HG03175 (cell line): ENCODE results near the gene CDK5RAP3.
"Not testable (repeated sequence)": the region's sequence is repeated elsewhere in the genome, so short reads cannot be mapped to it uniquely, and the experiment has no call there.

Experiments
- ATAC-seq: cut with Tn5 transposase; IDR thresholded peaks from one replicate; pipeline ENCODE4 v1.9.1; 2021; ENCODE audit warnings: mild to moderate bottlenecking, moderate library complexity; ENCODE audit not compliant: unreplicated experiment

The CDK5RAP3 gene, protein sequence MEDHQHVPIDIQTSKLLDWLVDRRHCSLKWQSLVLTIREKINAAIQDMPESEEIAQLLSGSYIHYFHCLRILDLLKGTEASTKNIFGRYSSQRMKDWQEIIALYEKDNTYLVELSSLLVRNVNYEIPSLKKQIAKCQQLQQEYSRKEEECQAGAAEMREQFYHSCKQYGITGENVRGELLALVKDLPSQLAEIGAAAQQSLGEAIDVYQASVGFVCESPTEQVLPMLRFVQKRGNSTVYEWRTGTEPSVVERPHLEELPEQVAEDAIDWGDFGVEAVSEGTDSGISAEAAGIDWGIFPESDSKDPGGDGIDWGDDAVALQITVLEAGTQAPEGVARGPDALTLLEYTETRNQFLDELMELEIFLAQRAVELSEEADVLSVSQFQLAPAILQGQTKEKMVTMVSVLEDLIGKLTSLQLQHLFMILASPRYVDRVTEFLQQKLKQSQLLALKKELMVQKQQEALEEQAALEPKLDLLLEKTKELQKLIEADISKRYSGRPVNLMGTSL

DNA sequence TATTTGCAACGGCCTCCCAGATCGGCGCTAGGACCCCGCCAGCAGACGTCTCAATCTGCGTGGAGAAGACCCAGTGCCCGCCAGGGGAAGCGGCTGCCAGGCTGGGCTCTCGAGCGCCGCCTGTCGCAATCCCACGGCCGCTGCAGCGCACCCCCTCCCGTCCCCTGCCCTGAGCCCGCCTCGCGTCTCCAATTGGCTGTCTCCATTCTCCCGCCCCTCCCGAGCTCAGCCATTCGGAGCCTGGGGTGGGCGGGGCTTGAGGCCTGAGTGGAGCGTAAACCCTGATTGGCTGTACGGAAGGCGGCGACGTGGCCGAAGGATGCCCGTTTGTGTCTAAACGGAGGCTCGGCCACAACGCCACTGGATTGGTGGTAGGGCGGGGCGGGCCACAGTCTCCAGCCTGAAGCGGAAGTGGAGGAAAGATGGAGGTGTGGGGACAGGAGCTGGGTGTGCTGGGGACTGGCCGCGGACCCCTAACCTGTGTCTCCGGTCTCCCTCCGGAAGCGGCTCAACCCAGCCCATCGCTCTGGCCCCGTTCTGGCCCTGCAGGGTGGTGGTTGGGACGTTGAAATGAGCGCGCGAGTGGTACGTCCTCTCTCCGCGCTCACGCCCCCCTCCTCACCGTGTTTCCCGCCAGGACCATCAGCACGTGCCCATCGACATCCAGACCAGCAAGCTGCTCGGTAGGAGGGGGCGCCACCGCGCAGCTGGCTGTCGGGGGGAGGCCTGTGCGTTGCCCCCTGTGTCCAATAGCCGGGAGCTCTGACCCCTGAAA lies at the start of gene CDK5RAP3:
CDK5RAP3 (plus strand) TSS at position 389 of the 775 bp plus-strand sequence; CDS start at position 423, 34 bp downstream.
- ATAC-seq = peak; percentile 95

DNA sequence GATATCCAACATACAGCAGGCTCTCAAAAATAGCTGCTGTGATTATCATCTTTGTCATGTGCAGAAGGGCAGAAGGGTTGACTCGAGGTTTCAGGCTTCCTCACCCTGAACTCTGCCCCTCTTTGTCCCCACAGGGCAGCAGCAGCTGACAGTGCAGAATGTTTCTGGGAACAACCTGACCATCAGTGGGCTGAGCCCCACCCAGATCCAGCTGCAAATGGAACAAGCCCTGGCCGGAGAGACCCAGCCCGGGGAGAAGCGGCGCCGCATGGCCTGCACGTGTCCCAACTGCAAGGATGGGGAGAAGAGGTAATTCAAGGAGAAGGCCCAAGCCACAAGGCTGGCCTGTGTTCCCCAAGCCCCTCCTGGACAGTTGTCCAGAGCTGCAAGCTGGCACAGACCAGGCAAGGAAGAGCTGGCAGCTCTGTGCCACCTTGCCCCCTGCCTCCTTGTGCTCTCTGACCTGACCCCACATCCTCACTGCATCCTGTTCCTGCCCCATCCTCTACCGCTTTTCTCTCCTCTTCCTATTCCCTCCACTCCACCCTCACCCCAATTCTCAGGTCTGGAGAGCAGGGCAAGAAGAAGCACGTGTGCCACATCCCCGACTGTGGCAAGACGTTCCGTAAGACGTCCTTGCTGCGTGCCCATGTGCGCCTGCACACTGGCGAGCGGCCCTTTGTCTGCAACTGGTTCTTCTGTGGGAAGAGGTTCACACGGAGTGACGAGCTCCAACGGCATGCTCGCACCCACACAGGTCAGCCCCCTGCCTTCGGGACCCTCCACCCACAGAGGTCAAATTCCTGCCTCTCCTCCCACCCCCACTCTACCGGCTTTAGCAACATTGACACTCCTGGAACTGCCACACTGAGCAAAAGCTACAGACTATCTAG lies 45.9 kb upstream of the CDK5RAP3 start:
- no peak for ATAC-seq

DNA sequence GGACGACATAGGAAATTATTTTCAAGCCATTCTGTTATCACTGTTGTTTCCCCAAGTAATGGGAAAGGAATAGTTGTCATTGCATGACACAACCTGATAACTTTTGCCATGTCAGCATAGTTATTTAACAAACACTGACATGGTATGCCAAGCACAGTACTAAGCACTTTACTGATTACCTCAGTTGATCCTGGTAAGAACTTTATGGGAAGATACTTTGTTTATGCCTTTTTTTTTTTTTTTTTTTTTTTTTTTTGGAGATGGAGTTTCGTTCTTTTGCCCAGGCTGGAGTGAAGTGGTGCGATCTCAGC lies 45.3 kb upstream of the CDK5RAP3 start:
- ATAC-seq = no peak

DNA sequence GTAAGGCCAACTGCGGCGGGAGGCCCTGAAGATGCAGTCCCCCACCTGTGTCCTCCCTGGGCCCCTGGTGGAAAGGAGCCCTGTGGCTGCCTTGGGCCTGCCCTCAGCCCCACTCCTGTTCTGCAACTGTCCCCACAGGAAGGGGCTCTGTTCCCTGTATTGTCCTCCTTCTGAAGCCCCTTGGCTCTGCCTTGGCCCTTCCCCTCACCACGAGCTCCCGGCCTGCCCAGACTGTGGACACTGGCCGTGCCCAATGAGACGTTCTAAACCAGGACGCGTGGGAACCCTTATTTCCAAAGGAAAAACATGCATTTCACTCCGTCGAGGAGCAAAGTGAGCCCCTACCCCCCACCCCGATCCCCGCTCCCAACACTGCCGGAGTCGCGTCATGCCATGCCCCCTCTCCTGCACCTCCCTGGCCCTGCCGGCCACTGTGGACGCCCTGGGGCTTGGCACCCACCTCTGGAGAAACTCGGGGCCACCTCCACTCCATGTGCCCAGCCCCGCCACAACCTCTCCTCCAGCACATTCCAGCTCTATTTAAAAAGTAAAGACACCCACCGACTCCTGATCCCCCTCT lies 43.0 kb upstream of the CDK5RAP3 start:
- ATAC-seq = no peak

DNA sequence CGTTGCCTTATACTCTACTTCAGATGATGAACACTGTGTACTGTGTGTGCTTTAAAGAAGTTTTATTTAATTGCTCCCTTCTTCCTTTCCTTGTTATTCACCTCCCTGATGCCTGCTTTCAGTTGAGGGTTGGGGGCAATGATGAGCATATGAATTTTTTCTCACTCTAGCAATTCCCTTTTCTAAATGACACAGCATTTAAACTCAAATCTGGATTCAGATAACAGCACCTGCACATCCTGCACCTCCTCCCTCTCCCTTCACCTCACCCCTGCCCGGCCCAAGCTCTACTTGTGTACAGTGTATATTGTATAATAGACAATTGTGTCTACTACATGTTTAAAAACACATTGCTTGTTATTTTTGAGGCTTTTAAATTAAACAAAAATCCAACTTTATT lies 42.5 kb upstream of the CDK5RAP3 start:
- no peak for ATAC-seq

DNA sequence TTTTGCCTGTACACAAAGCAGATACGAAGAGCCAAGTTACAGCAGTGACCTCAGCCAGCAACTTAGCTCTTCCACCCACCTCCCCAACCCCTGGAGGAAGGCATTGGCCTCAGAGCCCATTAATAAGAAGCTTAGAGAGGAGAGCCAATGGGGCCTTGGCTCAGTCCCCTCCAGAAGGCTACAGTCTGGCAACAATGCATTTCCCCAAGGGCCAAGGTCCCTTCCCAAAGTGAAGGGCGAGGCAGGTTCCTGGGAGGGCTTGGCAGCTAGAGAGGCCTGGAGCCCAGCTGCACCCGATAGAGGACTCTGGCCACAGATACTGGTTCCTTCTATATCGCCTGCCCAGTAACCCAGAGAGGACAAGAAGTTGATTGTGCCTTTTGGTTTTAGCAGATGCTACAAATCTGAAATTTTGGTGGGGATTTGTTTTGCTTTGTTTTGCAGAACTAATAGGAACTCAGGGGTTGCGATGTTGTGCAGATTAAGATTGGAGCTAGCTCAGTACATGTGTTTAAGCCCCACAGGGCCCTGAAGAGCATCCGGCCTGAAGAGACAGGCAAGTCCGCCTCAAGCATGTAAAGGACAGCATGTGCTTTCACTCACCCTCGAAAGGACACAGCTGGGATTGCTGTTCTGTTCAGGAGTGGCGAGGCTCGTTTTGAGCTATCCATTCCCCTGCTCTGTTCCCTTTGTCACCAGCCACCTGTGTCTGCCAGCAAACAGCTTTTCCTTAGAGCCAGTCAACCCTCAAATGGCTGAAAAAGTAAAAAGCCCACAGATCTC lies 41.5 kb upstream of the CDK5RAP3 start:
- no peak for ATAC-seq

DNA sequence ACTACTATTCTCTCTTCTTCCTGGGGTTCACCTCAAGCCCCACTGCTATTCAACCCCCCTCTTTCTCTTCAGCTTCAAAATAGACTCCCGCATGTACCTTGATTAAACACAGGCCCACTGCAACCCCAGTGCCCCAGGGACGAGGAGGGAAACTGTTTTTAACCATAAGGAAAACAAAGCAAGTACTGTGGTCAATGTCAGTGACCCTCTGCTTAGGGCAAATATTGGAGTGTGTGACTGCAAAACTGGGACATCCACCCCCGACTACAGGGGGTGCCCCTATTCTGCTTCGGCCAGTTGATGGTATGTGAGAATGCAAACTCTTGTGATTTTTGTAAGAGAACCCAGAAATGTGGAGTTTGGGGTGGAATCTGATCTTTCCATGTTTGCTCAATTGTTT lies 39.1 kb upstream of the CDK5RAP3 start:
- ATAC-seq = no peak

DNA sequence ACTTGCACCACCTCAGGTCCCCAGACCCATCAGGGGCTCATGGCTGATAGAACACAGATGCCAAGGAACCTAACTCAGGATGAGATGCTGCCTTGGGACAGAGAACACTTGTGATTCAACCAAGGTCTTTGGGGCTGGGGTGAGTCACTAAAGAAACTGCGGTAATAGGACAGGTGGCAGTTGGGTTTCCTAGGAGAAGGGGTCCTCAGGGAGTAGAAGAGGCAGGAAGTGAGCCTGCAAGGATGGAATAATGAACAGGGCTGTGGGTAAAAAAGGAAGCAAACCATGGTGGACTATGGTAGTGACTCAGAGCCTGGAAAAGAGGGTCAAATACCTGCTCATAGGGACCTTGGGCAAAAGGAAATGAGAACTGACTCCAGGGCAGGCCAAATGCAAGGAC lies 36.1 kb upstream of the CDK5RAP3 start:
- no peak for ATAC-seq

DNA sequence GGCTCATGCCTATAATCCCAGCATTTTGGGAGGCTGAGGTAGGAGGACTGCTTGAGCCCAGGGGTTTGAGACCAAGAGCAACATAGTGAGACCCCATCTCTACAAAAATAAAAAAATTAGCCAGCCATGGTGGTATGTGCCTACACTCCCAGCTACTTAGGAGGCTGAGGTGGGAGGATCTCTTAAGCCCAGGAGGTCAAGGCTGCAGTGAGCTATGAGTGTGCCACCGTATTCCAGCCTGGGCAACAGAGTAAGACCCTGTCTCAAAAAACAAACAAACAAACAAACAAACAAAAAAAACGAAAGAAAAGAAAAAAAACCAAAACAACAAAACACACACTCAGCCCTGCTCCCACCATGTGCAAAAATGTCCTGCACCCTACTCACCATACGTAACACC lies 35.4 kb upstream of the CDK5RAP3 start:
- ATAC-seq = not testable (repeated sequence)

DNA sequence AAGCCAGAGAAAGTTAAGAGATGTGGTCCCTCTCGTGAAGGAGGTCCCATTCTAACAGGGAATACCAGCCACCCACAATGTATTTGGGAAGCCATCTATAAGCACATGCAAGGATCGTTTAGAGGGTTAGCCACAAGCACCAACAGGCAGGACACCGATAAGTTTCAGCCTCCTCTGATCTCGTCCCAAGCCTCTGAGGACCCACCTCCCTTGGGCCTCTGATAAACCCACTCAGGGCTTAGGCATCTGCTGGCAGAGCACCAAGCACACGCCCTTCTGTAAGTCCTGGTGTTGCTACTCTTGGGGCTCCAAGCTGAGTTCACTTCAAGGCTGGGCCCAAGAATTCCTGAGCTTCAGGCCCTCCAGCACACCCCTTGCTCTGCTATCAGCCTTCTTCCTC lies 35.0 kb upstream of the CDK5RAP3 start:
- ATAC-seq = no peak

DNA sequence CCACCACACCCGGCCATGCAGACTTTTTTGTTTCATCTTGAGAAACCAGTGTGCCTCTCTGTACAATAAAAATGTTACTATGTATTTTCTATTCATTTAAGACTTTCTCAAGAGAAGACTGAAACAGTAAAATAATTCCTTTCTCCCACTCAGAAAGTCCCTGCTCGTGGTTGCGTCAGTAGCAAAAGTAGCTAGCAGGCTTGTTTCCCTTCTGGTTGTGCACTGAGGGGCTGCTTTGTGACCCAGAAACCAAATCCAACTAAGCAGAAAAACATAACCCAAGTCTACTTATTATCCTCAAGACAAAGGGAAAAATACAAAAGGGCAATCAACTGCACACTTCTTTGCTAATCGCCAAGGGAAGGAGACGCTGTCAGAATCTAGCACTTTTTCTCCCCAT lies 33.0 kb upstream of the CDK5RAP3 start:
- ATAC-seq = no peak

DNA sequence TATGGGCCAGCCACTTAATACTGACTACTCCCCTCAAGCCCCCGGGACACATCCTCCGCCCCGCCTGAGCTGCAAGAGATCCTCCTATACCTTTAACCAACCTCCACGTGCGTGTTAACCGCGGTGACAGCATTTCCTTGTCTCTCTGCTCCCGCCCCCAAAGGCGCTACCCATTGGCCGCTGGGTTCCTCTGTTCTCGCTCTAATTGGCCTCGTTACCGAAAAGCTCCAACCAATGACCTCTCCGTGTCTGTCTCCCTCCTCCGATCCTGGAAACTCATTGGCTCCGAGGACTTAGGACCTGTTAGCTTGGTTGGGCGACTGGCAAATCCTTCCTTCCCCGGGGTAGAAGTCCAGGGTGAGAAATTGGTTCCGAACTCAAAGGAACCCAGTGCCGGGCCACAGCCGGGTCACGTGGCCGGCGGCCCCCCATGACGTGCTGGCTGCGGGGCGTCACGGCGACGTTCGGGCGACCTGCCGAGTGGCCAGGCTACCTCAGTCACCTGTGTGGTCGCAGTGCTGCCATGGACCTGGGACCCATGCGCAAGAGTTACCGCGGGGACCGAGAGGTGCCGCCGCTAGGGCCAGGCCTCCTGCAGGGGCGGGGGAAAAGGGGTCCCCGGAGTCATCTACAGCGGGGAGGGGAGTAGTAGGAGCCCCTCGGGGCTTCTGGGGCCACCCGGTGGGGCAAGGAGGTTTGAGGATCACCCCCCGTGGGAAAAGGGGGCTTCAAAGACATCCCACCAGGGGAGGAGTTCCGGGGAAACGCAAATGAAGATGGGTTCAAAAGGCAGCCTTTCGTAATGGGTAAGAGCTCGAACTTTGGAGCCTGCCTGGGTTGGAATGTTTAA lies 29.4 kb upstream of the CDK5RAP3 start, which contains the start of gene PNPO:
PNPO (plus strand) TSS at position 326 of the 850 bp plus-strand sequence; CDS start at position 431, 105 bp downstream.
- peak; percentile 95 for ATAC-seq

DNA sequence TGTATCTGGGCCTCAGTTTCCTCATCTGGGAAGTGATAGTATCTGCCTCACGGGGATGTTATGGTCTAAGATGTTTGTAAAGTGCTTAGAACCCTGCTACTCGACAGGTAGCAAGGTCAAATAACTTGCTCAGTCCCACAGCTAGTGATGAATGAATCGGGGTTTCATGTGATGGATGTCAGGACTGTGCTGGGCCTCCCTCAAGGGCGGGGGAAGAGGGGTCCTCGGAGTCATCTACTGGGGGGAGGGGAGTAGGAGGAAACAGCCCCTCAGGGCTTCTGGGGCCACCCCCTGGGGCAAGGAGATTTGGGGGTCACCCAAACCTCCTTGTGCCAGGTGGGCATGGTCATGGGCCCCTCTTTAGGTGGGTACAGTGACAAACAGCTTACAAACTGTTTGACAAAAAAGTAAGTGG lies 28.8 kb upstream of the CDK5RAP3 start:
- ATAC-seq = no peak

DNA sequence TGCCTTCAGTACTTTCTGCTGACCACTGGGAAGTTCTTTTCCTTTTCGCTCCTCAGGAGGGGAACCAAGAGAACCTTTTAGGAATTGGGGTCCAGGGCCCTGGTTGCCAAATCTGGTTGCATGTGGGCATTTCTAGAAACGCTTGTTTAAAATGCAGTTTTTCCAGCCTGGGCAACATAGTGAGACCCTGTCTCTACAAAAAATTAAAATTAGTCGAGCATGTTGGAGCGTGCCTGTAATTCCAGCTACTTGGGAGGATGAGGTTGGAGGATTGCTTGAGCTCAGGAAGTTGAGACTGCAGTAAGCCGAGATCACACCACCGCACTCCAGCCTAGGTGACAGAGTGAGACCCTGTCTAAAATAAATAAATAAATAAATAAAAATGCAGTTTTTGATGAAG lies 28.3 kb upstream of the CDK5RAP3 start:
- ATAC-seq = no peak

DNA sequence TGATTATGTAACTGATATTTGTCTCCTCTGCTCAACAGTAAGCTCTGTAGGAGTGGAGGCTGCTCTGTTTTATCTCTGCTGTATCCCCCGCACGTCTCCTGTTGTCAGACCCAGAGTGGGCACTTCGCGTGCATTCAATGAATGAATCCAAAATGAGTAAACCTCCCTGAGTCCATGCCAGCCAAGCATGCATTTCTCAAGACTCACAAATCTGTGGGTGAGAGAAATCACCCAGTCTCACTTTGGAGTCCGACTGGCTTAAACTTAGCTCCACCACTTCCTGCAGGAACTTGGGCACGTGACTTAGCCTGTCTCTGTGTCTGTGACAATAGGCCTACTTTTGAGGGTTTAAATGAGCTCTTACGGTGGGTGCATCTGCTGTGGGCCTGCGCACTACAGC lies 25.8 kb upstream of the CDK5RAP3 start:
- ATAC-seq = no peak

DNA sequence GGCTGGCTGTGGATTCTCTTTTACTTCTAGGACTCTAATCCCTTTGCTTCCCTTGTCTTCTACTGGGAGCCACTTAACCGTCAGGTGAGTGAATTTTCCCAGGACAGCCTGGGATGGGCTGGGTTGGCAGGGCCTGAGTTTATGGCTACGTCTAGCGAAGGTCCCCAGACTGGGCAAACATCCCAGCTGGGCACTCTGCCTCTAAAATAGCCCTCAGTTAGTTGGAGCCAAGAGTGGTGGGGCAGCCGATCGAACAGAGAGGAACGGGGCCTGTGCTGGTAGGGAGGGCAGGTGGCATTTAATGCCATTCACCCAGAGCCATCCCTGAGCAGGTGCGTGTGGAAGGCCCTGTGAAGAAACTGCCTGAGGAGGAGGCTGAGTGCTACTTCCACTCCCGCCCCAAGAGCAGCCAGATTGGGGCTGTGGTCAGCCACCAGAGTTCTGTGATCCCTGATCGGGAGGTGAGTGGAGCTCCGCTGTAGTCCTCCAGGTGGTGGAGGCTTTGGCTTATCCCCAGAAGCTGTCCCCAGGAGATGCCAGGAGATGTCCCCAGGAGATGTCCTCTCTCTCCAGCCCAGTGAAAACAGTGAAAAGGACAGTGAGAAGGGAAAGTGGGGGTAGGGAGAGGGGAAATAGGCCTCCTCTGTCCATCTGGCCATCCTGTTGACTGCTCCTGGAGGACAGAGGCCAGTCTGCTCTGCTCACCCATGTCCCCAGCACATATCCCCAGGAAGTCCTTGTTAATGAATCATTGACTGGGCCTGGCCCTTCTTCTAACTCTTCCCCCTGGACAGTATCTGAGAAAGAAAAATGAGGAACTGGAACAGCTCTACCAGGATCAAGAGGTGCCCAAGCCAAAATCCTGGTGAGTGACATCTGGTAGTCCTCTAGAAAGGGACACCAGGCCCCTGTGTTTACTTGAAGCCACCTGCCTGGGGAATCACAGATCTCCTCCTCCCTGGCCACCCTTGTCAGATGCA lies 25.1 kb upstream of the CDK5RAP3 start:
- no peak for ATAC-seq

DNA sequence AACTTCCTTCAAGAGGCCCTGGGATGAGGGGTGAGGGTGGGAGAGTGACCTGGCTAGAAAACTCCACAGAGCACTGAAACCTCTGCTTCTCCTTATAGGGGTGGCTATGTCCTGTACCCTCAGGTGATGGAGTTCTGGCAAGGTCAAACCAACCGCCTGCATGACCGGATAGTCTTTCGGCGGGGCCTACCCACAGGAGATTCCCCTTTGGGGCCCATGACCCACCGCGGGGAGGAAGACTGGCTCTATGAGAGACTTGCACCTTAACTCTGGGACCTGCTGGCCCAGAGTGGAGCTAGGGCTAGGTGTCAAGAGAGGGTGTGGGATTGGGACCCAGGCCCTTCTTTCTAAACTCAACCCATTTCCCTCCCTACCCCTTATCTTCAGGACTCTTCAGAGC lies 24.4 kb upstream of the CDK5RAP3 start:
- no peak for ATAC-seq

DNA sequence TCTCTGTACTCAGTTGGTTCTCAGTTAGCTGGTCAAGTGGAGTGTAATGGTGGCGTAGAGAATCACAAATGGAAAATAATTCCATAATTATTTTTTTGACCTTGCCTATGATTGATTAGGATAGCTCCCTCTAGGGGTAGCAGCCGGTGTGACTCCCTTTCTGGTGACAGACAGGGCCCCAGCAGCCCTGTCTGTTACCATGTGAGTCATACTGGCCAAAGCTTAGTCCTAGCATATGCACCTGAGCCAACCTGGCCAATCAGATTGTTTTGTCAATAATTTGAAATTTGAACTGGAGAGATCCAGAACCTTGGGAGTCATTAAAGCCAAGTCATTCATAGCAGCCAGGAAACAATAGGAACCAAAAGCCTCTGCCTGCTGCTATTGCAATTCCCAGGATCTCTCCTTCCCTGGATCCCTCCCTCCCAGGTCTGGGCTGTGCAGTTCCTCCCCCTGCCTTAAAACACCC lies 23.9 kb upstream of the CDK5RAP3 start:
- ATAC-seq = peak; percentile 73
